Measurements from ENCODE around the gene NOL6. TPM values are rescaled to one million over a fixed set of nuclear protein-coding genes. Genes with fewer than 3 reads are reported as not detected.
A peak's percentile ranks its signal among the peaks of the same experiment; 100 is the strongest.
"Not testable (repeated sequence)": the region's sequence is repeated elsewhere in the genome, so short reads cannot be mapped to it uniquely, and the experiment has no call there.

Gene NOL6
- total RNA-seq, 6 experiments from 2014 or later = 12.3 to 26.1 (median 15.4) TPM

DNA sequence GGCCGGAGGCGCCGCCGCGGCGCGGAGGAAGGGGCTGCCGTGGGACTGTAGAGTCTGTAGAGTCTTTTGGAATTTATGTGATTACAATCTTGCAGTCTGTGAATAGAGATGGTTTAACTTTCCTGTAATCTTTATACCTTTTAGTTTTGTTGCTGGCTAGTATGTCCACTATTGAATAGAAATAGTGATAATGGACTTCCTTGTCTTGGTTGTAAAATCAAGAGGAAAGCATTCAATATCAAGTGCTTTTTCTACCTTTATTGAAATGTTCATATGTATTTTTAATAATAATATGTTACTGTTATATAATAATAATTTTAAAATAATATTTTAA lies 37.4 kb upstream of the NOL6 start:
- 0% methylated on average over 8 of the region's 8 CpGs for WGBS (ENCODE audit: insufficient coverage, low coverage, low lambda C conversion rate, missing lambda C conversion rate)
- Histone ChIP-seq H3K4me3 (peak overlapping the region; percentile 38 to 57 (median 54)), H3K27ac (peak overlapping the region; percentile 54 to 80 (median 71))
- H3K36me3 ChIP-seq; DNase-seq; intact Hi-C loops (cut with DNase I); ATAC-seq; H3K27me3 ChIP-seq; H3K4me1 ChIP-seq; H3K9me3 ChIP-seq: not testable (repeated sequence)

DNA sequence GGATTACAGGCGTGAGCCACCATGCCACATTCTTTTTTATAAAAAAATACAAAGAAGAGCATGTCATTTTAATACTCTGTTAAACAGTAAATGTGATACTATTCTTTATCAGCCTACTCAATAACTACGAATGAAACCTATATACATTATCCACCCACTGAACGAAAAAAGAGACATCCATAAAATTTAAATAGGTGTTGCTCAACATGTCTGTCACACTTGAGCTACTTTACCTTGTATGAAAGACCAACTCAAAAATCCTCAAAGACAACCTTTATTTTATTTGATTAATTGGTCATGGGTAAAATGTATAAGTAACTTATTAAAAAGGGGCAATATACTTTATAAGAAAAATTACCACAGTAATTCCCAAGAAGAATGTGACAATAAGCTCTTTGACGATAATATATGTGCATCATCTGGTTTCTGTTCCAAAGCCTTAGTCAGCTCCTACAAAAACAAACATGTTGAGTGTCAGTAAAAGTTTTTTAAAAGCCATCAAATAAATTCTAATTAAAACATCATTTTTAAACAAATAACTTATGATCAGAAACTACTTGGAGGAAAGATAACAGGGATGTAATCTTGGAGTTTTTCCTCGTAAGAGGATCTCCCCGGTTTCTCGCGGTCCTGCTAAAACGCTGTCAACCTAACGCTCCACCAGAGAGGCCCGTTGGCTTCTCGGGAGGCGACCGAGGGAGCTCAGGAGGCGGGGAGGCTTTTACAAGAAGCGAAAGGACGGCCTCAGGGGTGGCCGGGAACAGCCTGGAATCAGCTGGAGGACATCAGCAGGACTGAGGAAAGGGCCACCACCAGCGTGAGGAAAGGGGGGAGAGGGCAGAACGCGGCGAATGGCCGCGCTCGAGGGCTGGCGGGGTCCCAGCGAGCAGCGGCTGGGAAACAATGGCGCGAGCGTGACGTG lies 36.8 kb upstream of the NOL6 start:
- Histone ChIP-seq H3K9me3 (no peaks in the 10 kb centered on the region), H3K27me3 (no peaks in the 10 kb centered on the region), H3K4me1 (no peaks in the 10 kb centered on the region), H3K4me3 (peak overlapping the region; percentile 38 to 57 (median 54)), H3K27ac (peak overlapping the region; percentile 54 to 80 (median 71)), H3K36me3 (no peaks in the 10 kb centered on the region)
- intact Hi-C loops (cut with DNase I) = no loop called here
- TF ChIP-seq, protein P1, sequence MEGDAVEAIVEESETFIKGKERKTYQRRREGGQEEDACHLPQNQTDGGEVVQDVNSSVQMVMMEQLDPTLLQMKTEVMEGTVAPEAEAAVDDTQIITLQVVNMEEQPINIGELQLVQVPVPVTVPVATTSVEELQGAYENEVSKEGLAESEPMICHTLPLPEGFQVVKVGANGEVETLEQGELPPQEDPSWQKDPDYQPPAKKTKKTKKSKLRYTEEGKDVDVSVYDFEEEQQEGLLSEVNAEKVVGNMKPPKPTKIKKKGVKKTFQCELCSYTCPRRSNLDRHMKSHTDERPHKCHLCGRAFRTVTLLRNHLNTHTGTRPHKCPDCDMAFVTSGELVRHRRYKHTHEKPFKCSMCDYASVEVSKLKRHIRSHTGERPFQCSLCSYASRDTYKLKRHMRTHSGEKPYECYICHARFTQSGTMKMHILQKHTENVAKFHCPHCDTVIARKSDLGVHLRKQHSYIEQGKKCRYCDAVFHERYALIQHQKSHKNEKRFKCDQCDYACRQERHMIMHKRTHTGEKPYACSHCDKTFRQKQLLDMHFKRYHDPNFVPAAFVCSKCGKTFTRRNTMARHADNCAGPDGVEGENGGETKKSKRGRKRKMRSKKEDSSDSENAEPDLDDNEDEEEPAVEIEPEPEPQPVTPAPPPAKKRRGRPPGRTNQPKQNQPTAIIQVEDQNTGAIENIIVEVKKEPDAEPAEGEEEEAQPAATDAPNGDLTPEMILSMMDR (IDR thresholded peaks at IDR 0.05) = no peak
- TF ChIP-seq POLR2A (IDR thresholded peaks at IDR 0.05) = no peak
- 10% methylated on average over 24 of the region's 32 CpGs for WGBS (ENCODE audit: insufficient coverage, low coverage, low lambda C conversion rate, missing lambda C conversion rate)
- ATAC-seq (peak; percentile 88 to 91 (median 89)), DNase-seq (peak; percentile 54 to 72 (median 67))

DNA sequence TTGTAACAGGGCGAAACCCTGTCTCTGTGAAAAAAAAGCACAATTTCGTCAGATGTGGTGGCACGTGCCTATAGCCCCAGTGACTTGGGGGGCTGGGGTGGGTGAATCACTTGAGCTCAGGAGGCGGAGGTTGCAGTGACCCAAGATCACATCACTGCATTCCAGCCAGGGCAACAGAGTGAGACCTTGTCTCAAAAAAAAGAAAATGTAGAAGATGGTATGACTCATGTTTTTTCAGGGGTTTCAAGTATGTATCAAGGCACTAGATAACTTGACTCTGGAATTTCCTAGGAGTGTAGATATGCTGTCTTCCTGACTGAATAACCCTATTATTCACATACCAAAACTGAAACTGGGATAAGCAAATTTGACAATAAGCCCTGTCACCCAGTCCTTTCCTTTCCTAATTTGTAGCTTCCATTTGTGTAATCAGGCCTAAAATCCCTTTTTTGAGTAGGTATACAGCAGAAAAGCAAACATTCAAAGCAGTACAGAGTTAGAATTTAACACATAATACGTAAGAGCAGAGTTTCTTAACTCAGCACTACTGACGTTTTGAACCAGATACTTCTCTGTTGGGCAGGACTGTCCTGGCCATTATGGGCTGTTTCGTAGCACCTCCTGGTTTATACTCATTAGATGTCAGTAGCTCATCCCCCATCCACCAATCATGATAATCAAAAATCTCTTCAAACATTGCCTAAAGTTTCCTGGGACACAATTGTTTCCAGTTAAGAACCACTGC lies 33.1 kb upstream of the NOL6 start:
- no peaks in the 10 kb centered on the region for H3K27me3 ChIP-seq
- peak; percentile 41 to 76 (median 50) for ATAC-seq
- 32% methylated on average over 6 of the region's 7 CpGs for WGBS (ENCODE audit: insufficient coverage, low coverage, low lambda C conversion rate, missing lambda C conversion rate)
- H3K36me3 ChIP-seq = no peaks in the 10 kb centered on the region
- H3K4me1 ChIP-seq = no peaks in the 10 kb centered on the region
- peak overlapping the region in 1 of 3 donors; percentile 32 for H3K27ac ChIP-seq
- H3K9me3 ChIP-seq = no peaks in the 10 kb centered on the region
- DNase-seq = no peak
- no peak overlapping the region for H3K4me3 ChIP-seq
- intact Hi-C loops (cut with DNase I) = no loop called here
- TF ChIP-seq POLR2A (IDR thresholded peaks at IDR 0.05) = no peak
- TF ChIP-seq, protein P1 (IDR thresholded peaks at IDR 0.05) = no peak

DNA sequence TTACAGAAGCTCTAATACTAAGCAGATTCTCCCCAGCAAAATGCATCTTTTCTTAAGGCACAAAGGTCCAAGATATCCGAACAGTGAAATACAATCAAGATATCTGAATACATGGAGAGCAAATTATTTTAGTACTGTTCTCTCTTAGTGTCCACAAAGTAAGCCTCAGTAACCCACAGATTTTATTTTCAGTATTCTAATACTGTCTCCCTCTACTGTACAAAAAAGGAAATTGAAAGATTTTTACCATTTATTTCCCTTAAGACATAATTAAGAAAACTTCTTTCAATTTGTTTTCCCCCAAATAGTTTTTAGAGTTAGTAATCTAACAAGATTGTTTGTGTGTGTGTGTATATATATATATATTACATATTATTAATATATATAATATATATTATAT lies 24.7 kb upstream of the NOL6 start:
- no peaks in the 10 kb centered on the region for H3K27me3 ChIP-seq
- TF ChIP-seq, protein P1 (IDR thresholded peaks at IDR 0.05) = peak in 2 of 4 donors; percentile 33 to 38
- TF ChIP-seq POLR2A (IDR thresholded peaks at IDR 0.05) = no peak
- no peaks in the 10 kb centered on the region for H3K9me3 ChIP-seq
- 18% methylated on average over 1 of the region's 1 CpG for WGBS (ENCODE audit: insufficient coverage, low coverage, low lambda C conversion rate, missing lambda C conversion rate)
- H3K4me3 ChIP-seq = no peak overlapping the region
- DNase-seq (no peak), ATAC-seq (peak in 3 of 4 donors; percentile 31 to 35 (median 33))
- H3K4me1 ChIP-seq = no peaks in the 10 kb centered on the region
- intact Hi-C loops (cut with DNase I) = no loop called here
- no peaks in the 10 kb centered on the region for H3K36me3 ChIP-seq
- H3K27ac ChIP-seq = no peak overlapping the region

DNA sequence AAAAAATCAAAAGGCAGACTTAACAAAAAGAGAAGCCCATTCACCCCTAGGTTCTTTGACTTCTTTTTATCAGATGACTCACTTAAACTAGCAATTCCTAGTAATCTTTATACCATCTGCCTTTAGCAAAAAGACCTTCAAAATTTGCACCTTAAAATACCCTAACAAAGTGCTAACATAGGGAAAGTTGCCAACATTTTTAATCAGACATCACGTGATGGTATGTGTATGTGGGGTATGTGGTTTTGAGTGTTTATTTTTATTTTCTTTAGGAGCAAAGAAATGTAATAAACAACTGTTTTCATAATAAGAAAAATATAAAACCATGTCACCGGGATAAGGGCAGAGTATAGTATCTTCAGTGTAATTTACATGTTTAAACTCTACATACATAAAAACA lies 20.1 kb upstream of the NOL6 start:
- H3K4me1 ChIP-seq; H3K4me3 ChIP-seq; H3K27ac ChIP-seq; H3K27me3 ChIP-seq; H3K9me3 ChIP-seq; H3K36me3 ChIP-seq; DNase-seq; ATAC-seq; intact Hi-C loops (cut with DNase I): not testable (repeated sequence)
- WGBS (ENCODE audit: insufficient coverage, low coverage, low lambda C conversion rate, missing lambda C conversion rate) = 42% methylated on average over 2 of the region's 2 CpGs
